ENCODE data around the gene PTPRU.
"Not testable (repeated sequence)": the region's sequence is repeated elsewhere in the genome, so short reads cannot be mapped to it uniquely, and the experiment has no call there.

PTPRU gene

GRCh38 chr1:29222686-29223085 lies 13.6 kb upstream of the PTPRU start:
- DNase-seq = no peak

- no peak for DNase-seq
These were observed 12.8 kb upstream of the PTPRU start for GRCh38 chr1:29223521-29223920.

GRCh38 chr1:29224356-29224837 lies 11.9 kb upstream of the PTPRU start:
- no peak for DNase-seq

GRCh38 chr1:29225361-29225760 lies 11.0 kb upstream of the PTPRU start:
- no peak for DNase-seq

- DNase-seq = no peak
These were observed 8.8 kb upstream of the PTPRU start for GRCh38 chr1:29227511-29227910.

GRCh38 chr1:29230204-29230552 lies 6.1 kb upstream of the PTPRU start:
- no peak for DNase-seq

GRCh38 chr1:29230553-29231378 lies 5.6 kb upstream of the PTPRU start, which contains the start of gene MECR:
Gene MECR (minus strand): TSS chr1:29230934. CDS start chr1:29230906, 28 bp downstream.
- peak; percentile 88 to 90 (median 90) for DNase-seq

GRCh38 chr1:29232387-29232786 lies 3.9 kb upstream of the PTPRU start:
- DNase-seq = no peak

- DNase-seq = no peak
These were observed 2.6 kb upstream of the PTPRU start for GRCh38 chr1:29233693-29234092.

GRCh38 chr1:29234471-29234870 lies 1.9 kb upstream of the PTPRU start:
- DNase-seq = no peak

- DNase-seq = not testable (repeated sequence)
These were observed 1.4 kb upstream of the PTPRU start for GRCh38 chr1:29234881-29235280.

GRCh38 chr1:29236712-29237128 lies 398 bp downstream of the PTPRU start:
- no peak for DNase-seq

- no peak for DNase-seq
These were observed 953 bp downstream of the PTPRU start for GRCh38 chr1:29237129-29237821.

- no peak for DNase-seq
These were observed 1.7 kb downstream of the PTPRU start for GRCh38 chr1:29237852-29238619.

- no peak for DNase-seq
These were observed 2.3 kb downstream of the PTPRU start for GRCh38 chr1:29238620-29239002.

GRCh38 chr1:29239142-29239541 lies 2.8 kb downstream of the PTPRU start:
- DNase-seq = no peak

GRCh38 chr1:29240400-29240837 lies 4.1 kb downstream of the PTPRU start:
- no peak for DNase-seq

GRCh38 chr1:29240986-29241385 lies 4.7 kb downstream of the PTPRU start:
- no peak for DNase-seq

GRCh38 chr1:29243023-29243870 lies 6.9 kb downstream of the PTPRU start:
- DNase-seq = no peak

- DNase-seq = no peak
These were observed 7.5 kb downstream of the PTPRU start for GRCh38 chr1:29243871-29244200.

GRCh38 chr1:29245261-29245660 lies 8.9 kb downstream of the PTPRU start:
- no peak for DNase-seq

- no peak for DNase-seq
These were observed 9.6 kb downstream of the PTPRU start for GRCh38 chr1:29245876-29246275.

GRCh38 chr1:29247044-29247443 lies 10.7 kb downstream of the PTPRU start:
- DNase-seq = no peak
